GM21423 (cell line): Measurements from ENCODE around the gene ESPL1.

Experiments
- ATAC-seq: cut with Tn5 transposase; IDR thresholded peaks from one replicate; pipeline ENCODE4 v1.9.1; 2021; ENCODE audit warnings: mild to moderate bottlenecking, moderate library complexity; ENCODE audit not compliant: unreplicated experiment

Gene ESPL1

DNA sequence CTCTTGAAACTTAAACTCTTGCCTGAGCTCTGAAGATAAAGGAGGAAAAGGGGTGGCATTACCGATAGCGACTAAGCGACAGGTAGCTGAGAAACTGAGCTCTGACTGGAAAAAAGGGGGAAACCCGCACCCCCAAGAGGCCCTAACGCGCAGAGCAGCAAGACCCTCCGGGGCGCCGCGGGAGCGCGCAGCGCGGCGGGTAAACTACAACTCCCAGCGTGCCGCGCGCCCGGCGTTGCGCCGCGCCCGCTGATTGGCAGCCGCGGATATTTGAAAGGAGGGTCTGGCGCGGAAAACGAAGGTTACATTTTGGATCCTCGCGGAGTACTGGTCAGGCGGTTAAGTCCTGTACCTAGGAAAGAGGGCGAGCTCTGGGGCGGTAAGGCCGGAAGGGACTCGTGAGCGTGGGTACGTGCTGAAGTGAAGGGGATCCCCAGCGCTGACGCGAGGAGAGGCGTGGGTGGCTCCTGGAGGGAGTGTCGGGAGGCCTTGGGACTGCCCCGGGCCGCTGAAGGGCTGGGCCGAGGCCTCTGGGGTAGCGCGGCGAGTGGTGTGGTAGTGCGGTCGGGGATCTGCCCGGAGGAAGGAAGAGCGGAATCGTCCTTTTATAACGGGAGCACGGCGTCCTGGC lies at the start of gene ESPL1:
TSS of gene ESPL1 (plus strand) at position 301 of the 631 bp plus-strand sequence. CDS start 468 bp downstream, outside the sequence.
- peak; percentile 85 for ATAC-seq

- no peak for ATAC-seq
Measured at GRCh38 chr12:53218551-53219291, 49.4 kb upstream of the ESPL1 start.

DNA sequence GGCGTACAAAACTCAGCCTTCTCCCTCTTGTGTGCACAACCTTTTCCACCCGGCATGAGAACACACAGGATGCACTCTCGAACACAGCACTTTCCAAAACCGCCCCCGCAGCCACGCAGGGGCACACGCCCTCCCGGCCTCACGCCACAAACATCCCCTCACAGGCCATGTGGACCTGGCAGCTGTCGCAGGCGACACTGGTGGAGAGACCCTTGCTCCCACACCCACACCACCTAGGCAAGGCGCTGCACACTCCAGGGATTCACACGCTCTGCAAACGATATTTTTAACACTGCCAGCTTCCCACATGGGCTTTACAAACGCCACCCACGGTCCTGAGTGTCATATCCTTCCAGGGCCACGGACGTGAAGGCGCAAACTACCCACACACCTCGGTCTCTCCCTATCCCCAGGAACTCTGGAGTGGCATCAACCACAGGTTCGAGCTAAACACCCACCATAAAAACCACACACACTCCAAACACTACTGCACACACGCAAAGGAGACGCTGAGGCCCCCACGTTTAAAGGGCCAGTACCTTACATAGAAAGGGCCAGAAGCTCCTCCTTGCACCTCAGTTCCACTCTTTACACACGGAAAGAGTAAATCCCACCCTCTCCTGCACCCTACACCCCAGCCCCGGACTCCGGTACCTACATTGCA lies 48.7 kb upstream of the ESPL1 start:
- ATAC-seq, result no peak

GRCh38 chr12:53219956-53220693 lies 48.0 kb upstream of the ESPL1 start:
- peak; percentile 15 for ATAC-seq

DNA sequence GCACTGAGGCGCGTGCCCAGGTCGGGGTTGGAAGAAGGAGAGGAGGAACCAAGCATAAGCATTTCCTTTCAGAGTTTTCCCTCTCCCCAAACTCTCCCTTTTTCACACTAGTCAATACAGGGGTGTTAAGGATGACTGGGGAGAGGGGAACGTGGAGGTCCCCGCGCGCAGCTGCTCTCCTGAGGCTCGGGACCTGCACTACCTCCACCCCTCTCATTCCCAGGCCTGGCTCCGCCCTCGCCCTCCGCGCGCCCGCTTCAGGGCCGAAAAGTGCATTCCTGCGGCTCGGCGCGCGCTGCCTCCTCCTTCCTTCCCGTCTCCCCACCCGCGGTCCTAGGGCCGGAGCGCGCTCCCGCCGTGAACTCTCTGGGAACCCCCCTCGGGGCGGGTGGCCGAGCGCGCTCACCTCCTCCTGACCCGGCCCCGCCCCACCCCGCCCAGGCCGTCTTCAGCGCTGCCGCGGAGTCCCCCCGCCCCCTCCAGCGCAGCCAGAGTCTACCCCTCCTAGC lies 47.4 kb upstream of the ESPL1 start:
- ATAC-seq, result peak; percentile 58

DNA sequence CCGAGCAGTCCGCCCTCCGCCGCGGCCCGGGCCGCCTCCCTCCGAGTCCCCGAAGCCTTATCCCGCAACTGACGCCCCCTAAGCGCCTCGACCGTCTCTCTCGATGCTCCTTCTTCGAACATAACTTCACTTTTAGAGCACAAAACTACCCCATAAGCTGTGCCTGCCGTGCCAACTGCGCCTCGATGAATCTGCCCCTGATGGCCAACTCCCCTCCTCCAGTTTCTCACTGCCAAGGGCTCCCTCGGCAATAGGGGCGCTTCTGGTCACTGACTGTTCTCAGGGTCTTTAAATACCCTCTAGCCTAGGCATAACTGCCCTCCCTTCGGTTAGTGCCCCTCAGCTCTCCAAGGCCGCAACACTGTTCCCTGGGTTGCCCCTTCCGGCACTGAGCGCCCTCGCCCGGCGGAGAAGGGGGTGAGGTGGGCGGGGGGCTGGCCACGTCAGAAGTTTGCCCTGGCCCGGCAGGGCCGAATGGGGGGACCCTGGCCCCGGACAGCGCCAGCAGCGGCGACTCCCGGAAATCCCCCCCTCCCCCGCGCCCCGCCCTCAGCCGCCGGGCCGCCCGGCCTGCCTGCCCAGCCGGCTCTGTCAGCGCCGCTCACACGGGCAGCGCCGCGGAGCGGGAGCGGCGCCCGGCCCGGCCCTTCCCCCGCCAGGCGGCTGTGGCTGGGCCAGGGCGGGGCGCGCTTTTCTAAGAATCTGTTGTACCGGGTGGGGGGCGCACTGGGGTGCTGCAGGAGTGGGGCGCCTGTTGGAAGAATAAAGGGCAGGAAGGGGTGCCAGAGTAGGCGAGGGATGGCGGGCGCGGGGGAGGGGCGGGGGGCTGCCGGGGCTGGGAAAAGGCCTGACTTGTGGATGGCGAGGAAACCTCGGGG lies 46.7 kb upstream of the ESPL1 start:
- peak; percentile 21 for ATAC-seq

DNA sequence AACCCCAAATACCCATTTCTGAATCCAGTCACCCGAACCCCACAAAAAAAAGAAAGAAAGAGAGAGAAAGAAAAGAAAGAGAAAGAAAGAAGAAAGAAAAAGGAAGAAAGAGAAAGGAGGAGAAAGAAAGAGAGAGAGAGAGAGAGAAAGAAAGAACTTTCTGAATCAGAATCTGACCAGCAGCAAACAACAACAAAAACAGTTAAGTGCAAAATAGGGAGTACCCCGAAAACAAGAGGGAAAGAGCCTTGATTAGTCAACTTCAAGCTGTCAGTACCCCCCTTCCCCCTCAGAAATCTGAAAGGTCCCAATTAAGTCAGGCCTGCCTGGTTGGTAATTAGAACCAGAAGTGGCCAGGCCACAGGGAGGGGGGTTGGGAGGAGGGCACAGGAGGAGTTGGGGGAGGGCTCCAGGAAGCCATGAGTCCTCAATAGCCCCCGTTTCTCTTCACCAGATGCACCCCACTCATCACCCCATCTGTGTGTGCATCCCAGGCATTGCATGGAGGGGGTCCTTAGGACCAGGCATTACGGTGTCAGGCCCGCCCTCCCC lies 45.9 kb upstream of the ESPL1 start:
- ATAC-seq, result no peak

- no peak for ATAC-seq
Measured at GRCh38 chr12:53222806-53223261, 45.3 kb upstream of the ESPL1 start.

DNA sequence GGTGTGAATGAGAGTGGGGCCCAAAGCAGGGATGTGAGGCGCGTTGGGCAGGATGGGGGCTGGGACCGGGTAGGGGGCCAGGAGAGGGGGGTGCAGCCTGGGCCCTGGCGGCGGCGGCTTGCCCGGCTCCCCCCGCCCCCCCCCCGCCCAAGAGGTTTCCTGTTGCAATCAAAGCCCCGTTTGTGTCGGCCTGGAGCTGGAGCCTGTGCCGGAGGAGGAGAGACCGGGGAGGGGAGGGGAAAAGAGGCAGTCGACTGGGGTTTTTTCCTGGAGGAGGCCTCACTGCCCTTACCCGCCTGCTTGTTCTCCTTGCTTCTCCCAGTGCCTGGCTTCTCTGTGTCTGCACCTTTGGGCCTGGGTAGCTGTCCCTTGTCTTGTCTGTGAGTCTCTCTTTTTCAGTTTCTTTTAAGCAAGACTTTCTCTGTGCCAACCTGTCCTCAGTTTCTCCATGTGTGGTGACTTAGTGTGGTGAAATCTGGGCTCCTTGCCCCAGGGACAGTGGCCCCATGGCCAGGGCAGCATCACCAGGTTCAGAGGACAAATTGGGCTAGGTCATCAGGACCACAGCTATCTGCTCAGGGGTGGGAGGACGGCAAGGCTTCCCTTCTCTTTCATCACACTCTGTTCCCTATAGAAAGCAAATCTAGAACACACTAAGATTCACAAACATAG lies 44.6 kb upstream of the ESPL1 start:
- no peak for ATAC-seq

GRCh38 chr12:53224061-53224896 lies 43.8 kb upstream of the ESPL1 start:
- no peak for ATAC-seq

DNA sequence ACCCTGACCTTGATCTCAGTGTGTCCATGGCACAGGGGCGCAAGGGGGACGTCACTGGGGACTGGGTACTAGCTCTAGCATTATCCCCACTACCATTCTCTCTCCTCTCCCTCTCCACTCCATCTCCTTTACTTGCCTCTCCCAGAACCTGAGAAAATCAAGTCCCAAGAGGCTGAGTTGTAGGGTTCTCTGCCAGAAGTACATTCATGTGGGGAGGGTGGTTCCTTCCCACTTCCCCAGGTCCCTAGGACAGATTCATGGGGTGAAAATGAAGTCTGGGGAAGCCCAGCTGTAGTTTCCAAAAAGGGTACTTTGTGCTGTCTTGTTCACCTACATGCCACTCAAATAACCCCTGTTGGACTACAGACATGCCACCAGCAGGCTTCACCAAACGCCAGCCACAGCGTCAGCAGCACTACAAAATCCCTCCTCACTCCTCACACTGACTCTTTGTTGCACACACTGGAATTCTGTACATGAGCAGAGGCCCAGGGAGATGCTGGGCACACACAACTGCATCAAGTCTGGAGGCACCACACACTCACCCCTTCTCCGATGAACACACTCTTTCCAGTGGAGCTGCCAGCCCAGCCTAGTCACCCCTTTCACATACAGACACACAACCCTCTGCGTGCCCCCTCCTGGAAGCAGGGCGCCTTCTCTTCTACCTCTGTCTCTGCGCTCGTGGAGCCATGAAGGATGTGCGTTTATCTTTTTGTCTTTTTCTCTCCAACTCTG lies 43.0 kb upstream of the ESPL1 start:
- no peak for ATAC-seq

- no peak for ATAC-seq
Measured at GRCh38 chr12:53225635-53226424, 42.3 kb upstream of the ESPL1 start.

- ATAC-seq, result no peak
Measured at GRCh38 chr12:53226815-53227214, 41.3 kb upstream of the ESPL1 start.

- ATAC-seq, result no peak
Measured at GRCh38 chr12:53227341-53227740, 40.8 kb upstream of the ESPL1 start.

- no peak for ATAC-seq
Measured at GRCh38 chr12:53227836-53228235, 40.3 kb upstream of the ESPL1 start.

DNA sequence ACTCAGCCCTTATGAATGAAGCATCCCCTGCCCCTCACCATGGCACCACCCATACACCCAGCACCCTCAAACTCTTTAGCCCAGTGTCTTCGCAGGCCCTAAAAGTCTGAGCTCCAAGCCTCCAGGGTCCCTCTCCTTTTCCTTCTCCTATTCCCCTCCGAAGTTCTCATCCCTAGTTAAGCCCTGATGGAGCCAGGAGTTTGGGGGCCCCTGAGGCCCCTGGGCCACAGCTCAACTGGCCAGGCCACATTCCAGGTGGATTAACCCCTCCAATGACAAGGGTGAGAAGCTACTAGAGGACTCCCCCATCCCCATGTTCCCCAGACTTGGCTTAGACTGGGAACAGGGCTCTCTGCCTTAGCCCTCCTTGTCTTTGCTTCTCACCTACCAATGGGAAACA lies 38.6 kb upstream of the ESPL1 start:
- ATAC-seq, result no peak
